NCI-H345 treated with DMSO at 0.1 percent for 48 hours (cell line): ENCODE data around the gene UGT1A1.

ENCODE experiments used
- DNase-seq: peaks from one replicate; lab custom pipeline; 2025; ENCODE audit not compliant: unreplicated experiment; lab: John Stamatoyannopoulos, UW

The UGT1A1 gene

DNA sequence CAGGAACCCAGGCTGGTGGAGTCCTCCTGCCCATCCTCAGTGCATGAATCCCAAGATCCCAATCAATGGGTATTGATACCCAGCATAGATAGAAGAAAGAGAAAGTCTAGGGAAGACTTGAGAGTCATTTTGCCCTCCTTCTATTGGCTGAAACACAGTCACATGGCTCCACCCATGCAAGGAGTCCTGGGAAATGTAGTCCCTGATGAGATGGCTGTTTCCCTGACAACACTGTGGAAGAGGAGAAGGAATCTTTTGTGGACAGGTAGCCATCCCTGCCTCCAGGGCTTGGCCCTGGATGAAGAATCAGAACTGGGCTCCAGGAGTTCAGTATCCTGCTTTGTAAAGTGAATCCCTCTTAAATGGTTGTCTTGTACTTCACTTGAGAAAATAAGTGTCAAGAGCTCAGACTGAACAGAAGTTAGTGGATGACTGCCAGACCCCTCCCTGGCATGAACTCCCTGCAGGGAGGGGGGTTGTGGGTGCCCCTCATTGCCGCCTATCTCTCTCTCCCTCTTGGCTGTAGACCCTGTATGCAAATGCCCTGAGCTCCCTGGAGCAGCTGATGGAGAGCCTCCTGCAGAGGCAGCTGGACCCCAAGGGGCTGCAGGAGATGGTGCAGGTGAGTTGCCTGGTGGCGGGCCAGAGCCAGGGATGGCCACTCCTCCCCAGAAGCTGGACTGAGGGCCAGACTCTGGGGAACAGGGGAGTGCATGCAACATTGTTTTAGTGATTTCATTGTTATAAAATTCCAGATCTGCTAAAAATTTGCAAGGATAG, 54.2 kb downstream of the UGT1A1 start:
- no peak for DNase-seq

DNA sequence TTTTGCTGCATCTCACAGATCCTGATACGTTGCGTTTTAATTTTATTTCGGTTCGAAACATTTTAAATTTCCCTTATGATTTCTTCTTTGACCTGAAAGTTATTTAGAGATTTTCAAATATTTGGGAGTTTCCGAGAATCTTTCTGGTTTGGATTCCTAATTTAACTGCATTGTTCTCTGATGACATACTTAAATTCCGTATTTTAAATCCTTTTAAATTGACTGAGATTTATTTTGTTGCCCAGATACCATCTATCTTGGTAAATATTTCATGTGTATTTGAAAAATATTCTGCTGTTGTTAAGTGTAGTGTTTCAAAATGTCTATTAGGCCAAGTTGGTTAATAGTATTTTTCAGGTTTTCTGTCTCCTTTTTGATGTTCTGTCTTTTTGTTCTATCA, 55.8 kb downstream of the UGT1A1 start:
- DNase-seq, result no peak

DNA sequence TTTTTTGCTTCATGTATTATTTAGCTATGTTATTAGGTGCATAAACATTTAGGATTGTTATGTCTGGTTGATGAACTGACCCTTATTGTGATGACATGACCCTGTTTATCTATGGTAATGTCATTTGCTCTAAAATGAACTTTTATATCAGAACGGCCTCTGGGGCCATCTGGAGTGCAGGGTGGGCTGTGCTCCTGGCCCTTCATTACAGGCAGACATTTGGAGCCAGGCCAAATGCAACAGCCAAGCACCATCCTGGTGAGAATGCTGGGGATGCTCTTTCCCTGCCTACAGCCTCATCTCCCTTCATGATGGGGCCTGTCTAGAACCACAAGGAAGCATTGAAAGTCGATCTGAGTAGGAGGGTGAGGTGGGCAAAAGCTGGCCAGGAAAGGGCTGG, 56.3 kb downstream of the UGT1A1 start:
- DNase-seq, result no peak

DNA sequence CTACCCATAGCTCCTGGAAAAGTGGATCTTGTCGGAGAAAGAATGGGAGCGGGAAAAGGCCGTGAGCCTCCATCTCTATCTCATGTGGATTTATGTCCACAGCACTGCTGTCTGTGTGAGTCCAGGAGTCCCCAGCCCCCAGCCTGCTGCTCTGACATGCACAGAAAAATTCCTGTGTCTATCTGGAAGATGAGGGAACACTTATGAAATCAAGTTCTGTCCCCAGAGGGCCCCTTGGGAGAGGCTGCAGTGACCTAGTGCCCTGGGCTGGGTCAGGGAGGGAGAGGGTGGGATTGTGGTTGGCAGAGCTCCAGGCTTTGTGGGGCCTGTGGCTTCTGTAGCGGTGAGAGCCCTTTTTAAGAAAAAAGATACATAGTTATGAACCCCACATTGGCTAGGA, 56.7 kb downstream of the UGT1A1 start:
- DNase-seq, result no peak

DNA sequence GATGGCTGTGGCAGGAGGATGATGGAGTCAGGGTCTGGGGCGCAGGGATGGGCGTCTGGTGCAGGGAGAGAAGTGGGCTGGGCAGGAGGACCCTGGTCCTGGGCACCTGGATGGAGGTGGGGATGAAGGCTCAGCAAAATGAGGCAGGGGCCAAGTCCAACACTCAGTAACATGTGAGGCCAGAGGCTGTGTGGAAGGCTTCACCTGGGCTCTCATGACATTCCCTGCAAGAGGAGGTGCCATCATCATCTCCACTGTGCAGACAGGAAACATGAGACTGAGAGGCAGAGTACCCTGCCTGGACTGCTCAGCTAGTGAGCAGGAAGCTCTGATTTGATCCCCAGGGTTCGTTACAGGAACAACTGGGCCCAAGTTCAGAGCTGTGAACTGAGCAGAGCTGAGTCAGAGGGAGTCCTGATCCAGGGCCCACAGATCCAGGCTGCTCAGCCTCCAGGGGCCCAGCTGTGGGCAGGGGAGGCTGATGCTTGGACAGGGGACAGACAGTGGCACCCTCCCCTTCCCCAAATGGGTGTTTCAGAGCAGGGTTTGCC, 57.4 kb downstream of the UGT1A1 start:
- no peak for DNase-seq

DNA sequence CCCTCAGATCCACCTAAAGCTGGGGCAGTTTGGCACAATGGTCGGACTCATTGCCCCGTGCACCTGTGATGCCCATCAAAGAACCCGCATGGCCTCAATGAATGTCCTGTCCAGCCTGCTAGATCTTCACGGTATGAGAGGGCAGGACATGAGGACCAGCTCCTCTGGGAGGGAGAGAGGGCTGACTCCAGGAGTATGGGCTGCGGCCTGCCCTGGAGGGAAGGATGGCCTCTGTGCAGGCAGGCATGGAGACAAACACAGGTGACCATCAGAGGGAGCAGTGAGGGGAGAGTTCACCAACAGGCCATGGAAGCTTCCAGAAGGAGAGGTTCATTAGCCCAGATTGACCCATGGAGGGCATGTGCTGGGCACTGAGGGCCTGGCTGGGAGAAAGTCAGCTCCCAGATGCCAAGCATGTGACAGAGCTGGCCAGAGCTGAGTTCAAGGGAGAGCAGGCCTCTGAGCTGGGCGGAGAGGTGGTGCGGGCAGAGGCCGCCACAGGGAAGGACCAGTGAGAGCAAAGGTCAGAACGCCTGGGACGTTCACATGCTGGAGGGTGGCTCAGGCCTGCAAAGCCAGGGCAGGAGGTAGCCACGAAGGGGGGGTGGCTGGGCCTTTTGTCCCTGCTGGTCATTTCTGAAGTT, 58.0 kb downstream of the UGT1A1 start:
- no peak for DNase-seq

DNA sequence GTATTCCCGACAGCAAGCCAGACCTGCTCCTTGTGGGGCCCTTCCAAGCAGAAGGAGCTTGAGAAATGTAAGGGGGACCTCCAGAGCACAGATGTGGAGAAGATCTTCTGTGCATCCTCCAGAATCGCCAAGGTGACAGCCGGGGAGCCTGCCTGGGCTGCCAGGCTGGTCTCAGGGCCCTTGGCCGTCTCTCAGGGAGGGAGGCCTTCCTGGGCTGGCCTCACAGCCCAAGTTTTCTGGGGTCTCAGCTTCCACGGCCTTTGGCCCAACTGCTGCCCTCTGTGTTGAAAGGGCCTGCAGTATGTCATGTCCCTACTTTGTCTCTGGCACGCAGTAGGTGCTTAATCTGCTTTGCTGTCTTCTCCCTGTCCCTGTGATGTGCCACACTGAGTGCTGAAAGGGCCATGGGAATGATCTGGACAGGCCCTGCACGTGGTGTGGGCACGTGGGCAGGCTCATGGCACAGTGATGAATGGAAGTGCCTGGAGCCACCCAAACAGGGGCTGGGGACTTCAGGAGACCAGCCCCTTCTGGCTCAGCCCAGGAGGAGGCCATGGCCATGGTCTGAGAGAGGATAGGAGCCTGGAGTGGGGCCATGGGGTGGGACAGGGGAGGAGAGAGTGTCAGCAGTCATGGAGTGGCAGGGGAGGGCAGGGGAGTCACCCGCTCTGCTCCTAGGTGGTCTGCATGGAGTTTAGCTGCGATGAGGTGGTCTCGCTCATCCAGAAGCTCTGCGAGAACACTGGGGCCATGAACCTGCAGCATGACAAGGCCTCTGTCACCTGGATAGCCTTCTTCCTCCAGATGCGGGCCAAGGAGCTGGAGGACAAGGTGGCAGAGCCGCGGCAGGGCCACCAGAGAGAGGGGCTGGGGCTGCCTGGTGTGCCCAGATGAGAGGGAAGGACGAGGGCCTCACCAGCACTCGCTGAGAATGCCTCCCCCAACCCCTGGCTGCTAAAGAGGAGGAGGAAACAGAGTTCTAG, 58.9 kb downstream of the UGT1A1 start:
- DNase-seq, result no peak

DNA sequence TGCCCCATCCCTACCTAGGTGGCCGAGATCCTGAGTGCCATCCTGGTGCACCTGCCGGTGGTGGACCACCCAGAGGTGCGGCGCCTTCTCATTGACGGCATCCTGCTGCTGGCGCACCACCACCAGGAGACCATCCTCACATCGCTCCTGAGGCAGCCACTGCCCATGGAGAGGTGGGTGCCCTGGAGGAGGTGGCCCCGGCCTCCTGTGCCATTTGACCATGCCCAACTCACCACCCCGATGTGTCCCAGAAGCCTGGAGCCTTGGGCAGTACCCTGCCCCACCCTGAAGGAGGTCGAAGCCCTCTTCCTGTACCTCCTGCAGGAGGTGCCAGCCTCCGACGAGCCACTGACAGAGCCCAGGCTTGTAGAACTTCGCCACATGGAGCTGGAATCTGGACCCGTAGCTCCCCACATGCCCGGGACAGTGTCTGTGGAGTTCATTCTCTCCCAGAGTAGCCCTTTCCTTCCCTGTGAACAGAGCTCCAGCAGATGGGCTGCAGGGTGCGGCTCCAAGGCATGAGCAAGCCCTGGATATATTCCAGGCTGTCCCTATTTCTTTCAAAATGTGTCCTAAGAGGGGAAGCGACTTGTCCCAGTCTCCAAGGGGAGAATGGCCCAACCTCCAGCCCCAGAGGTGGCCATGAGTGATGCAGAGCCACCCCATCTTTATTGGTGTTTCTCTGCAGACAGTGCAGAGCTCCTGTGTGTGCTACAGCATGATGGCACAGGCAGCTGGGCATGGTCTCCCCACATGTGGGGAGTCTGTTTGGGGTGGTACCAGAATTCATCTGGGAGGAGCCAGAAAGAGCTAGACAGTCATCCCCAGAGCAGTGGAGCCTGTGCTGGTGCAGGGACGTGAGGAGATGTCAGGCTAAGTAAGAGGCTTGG, 60.1 kb downstream of the UGT1A1 start:
- no peak for DNase-seq

DNA sequence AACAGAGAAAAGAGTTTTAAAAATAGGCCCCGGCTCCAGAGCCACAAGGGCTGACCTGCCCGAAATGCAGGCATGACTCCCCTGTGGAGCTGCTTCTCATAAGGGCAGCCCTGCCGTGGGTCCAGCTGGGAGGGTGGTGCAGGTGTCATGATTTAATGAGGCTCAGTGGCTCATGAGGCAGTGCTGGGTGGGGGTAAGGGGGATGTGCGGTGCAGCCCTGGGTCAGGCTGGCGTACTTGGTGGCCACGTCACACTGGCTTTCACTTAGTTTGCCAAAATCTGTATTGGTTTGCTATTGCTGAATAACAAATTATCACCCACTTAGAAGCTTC, 60.7 kb downstream of the UGT1A1 start:
- no peak for DNase-seq

DNA sequence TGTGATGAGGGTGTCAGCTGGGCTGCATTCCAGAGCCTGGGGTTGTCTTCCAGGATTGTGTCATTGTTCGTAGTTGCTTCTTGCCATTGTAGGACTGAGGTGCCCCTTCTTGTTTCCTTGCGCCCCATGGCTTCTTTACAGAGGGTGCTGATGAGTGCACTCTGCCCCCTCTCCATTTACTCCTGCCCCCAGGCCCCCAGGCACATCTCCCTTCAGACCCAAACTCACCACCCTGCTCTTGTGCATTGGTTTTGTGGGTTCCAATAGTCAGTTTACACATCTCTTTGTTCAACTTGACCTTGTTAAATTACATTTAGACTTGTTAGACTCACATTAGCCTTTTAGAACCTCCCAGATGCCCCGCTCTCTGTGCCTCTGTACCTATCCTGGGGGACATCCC, 61.1 kb downstream of the UGT1A1 start:
- no peak for DNase-seq

DNA sequence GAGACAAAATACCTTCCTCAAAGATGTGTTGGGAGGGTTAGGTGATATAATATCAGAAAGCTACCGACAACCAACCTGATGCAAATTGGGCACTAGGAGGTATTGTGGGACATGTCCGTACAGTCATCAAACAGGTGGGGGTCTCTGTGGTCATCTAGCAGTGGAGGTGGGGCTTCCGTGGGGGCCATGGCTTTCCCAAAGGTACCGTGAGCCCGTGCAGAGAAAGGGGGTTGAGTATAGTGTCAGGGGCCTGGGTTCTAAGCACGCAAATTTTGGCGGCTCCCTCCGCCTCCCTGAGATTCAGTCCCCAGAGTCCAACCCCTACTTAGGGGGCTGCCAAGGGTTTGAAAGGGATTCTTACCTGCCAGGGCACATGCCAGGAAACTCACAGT, 61.6 kb downstream of the UGT1A1 start:
- no peak for DNase-seq

DNA sequence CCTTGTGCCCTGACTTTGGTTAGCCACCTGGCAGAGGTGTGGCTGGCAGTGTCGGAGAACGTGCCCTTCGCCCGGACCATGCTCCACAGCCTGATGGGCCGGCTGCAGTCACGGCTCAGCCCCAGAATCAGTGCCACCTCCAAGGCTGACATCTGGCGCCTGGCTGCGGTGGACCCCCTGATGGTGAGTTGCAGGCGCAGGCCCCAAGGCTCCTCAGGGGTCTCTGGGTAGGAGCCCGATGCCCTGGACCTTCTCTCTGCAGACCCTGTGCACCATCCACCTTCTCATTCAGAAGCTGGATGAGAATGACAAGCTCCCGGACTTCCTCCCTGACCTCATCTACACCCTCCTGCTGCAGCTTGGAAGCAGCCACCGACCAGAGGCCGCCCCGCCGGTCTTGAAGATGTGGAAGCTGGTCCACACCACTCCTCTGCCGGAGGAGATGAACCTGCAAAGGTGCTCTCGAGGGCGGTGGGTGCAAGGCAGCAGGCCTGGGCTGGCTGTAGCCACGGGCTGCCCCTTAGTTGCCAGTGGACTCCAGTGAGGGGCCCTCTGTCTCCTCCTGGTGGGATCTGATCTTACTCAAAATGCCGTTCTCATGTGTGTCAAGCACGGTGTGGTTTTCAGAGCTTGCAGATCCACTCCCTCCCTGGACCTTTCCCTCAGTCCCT, 62.2 kb downstream of the UGT1A1 start:
- DNase-seq, result no peak
